TTC549 (cell line): ENCODE results near the gene SF3A1.
"Not testable (repeated sequence)": the region's sequence is repeated elsewhere in the genome, so short reads cannot be mapped to it uniquely, and the experiment has no call there.

Source experiments
- FAIRE-seq: peaks from 2 replicates; lab custom pipeline; 2012; peaks lifted over from hg19 to GRCh38; lab: Jason Lieb, UNC

SF3A1 gene, protein sequence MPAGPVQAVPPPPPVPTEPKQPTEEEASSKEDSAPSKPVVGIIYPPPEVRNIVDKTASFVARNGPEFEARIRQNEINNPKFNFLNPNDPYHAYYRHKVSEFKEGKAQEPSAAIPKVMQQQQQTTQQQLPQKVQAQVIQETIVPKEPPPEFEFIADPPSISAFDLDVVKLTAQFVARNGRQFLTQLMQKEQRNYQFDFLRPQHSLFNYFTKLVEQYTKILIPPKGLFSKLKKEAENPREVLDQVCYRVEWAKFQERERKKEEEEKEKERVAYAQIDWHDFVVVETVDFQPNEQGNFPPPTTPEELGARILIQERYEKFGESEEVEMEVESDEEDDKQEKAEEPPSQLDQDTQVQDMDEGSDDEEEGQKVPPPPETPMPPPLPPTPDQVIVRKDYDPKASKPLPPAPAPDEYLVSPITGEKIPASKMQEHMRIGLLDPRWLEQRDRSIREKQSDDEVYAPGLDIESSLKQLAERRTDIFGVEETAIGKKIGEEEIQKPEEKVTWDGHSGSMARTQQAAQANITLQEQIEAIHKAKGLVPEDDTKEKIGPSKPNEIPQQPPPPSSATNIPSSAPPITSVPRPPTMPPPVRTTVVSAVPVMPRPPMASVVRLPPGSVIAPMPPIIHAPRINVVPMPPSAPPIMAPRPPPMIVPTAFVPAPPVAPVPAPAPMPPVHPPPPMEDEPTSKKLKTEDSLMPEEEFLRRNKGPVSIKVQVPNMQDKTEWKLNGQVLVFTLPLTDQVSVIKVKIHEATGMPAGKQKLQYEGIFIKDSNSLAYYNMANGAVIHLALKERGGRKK

GRCh38 chr22:30356449-30357235, at the start of gene SF3A1, which contains the start of gene CCDC157:
TSS of gene SF3A1 (minus strand) at chr22:30356894. CDS start at chr22:30356792, 102 bp downstream.
TSS of gene CCDC157 (plus strand) at chr22:30357007. CDS start at chr22:30366001, 8,994 bp downstream.
- no peak for FAIRE-seq

DNA sequence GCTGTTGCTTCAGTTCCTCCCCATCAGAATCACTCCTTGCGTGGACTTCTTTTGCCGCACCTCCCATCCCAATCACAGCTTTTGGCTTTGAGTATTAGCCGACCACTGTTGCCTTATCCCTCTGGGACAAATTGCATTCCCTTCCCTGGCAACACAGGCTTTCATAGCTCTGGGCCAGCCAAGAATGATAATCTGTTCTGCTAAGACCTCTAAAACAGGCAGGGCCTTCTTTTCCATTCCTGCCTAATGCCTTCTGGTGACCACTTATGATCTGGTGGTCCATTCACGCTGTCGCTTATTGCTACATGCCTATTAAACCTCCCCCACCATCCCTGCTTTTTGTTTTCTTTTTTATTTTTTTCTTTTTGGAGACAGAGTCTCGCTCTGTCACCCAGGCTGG, 49.7 kb upstream of the SF3A1 start:
- no peak for FAIRE-seq

DNA sequence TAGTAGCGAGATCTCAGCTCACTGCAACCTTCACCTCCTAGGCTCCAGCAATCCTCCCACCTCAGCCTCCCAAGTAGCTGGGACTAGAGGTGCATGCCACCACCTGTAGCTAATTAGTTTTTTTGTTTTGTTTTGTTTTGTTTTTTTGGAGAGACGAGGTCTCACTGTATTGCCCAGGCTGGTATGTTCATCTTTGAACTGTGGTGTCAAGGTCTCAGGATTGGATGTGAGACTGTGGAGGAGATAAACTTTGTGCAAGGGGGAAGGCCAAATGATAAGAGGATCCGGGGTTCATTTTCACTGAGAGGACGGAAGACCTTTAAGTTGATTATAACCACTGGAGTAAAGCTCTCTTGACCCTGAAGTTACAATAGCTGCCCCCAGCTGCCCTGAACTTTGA, 49.0 kb upstream of the SF3A1 start:
- no peak for FAIRE-seq

DNA sequence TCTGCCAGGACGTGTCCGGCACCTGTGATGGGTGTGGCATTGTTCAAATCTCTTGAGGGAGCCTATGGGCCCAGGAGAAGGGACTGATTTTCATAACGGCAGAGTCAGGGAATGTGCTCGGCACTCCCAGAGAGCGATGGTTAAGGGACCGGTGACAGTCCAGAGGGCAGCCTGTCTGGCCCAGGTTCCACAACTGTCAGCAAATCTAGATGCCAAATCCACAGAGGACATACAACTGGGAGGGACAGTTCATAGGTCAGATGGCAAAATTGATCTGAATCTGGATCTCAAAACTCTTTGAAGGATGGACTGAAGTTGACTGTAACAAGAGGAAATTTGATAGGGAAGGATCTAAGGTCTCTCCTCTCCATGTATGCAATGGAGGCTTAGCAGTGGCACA, 47.6 kb upstream of the SF3A1 start:
- FAIRE-seq = no peak

- not testable (repeated sequence) for FAIRE-seq
Observed at GRCh38 chr22:30402766-30403104, 46.0 kb upstream of the SF3A1 start.

DNA sequence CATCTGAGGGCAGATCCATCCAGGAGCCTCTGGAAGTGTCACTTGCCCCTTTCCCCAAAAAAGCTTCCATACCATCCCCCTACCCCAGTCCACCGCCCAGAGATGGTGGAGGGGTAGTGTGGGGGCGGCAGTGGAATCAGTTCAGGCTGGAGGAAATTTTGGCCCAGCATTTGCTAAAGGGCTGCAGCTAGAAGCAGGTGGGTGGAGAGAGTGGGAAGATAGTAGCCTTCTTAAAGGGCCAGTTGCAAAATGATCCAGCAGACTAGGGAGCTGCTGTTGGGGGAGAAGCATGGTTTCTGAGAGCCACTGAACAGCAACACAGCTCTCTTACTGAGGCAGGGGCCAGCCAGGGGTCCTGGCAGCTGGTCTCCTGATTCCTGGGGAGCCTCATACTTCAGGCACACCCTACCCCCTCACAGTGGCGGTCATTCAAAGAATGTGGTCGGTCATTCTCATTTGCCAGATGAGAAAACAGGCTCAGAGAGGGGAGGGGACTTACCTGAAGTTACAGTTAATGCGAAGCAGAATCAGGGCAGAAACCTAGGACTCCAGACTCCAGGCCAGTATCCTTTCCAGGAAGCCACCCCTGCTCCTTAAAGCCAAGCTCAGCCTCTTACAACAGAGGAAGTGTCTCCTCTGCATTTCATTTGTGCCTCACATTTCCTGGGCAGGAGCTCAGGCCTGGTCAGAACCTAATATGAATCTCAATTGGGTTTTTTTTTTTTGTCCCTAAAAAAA, 45.5 kb upstream of the SF3A1 start:
- FAIRE-seq = no peak

DNA sequence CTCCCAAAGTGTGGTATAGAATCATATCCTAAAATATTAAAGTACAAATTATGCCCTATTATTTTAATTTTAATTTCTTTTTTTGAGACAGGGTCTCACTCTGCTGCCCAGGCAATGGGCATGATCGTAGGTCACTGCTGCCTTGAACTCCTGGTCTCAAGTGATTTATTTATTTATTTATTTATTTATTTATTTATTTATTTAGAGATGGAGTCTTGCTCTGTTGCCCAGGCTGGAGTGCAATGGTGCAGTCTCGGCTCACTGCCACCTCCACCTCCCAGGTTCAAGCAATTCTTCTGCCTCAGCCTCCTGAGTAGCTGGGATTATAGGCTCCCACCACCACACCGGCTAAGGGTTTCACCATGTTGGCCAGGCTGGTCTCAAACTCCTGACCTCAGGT, 44.3 kb upstream of the SF3A1 start:
- not testable (repeated sequence) for FAIRE-seq

GRCh38 chr22:30400159-30400558, 43.5 kb upstream of the SF3A1 start:
- FAIRE-seq = no peak

DNA sequence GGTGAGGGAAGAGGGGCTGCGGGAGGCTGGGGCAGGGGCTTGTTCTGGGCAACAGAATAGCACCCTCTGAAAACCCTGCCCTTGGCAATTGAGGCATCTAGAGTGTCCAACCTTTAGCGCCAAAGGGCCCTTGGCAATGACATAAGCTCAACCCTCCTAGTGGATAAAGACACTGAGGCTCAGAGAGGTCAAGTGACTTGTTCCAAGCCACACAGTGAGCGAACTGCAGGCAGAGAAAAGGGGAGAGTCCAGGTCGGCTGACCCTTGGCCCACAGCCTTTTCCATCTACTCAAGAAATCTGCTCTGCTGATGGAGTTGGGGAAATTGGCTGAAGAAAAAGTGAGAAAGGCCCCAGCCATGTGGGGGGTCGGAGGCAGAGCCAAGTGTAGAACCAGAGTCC, 43.0 kb upstream of the SF3A1 start:
- FAIRE-seq = no peak

- no peak for FAIRE-seq
Observed at GRCh38 chr22:30398685-30399680, 42.3 kb upstream of the SF3A1 start.

GRCh38 chr22:30397656-30398635, 41.3 kb upstream of the SF3A1 start:
- FAIRE-seq = no peak

DNA sequence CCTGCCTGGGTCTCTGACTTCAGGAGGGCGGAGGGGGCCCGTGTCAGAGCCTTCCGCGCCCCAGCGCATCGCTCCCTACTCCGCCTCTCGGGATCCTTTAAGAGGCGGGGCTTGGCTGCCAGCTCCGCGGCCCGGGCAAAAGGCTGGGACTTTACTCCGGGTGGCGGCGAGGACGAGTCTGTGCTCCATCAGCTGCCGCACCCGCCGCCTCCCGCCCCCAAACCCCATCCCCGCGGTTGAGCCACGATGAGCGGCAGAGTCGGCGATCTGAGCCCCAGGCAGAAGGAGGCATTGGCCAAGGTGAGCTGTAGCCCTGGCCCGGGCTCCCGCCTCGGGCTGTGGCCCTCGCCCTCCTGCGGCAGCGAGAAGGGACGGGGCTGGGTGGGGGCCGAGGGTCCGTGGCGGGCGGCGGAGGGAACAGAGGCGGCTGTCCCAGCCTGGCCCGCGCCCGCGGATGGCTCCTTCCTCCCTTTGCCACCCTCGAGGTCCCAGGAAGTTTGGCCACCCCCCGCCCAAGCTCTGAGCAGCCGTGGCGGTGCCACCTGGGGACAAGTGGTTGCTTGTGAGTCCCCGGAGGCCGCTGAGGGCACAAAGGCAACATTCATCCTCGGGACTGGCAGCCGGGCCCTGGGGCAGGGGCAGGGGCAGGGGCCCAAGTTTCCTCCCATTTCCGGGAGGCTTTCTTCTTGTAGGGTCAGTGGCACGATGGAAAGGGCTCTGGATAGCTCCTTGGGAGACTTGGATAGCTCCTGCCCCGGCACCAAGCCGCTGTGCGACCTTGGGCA, 40.4 kb upstream of the SF3A1 start, which contains the start of gene SEC14L2:
Gene SEC14L2, plus strand, starts transcription at position 148 of the 785 bp plus-strand sequence. Its CDS starts 99 bp downstream, at position 247.
- FAIRE-seq = no peak

- FAIRE-seq = no peak
Observed at GRCh38 chr22:30393885-30394284, 37.2 kb upstream of the SF3A1 start.

DNA sequence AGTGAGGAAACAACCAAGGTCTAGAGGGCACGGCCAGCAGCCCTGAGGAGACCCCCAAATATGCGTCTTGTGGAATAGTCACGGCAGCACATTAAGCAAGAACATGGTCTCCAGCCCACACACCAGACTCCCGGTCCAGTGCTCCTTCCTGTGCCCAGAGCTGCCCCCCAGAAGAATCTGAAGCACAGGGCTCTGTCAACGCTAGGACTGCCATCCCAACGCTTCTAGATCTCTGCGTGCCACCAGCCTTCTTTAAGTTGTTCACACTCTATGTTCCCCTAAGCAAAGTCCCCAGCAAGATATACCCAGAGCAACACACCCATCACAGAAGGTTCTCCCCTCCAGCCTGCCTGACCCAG, 36.6 kb upstream of the SF3A1 start:
- no peak for FAIRE-seq

GRCh38 chr22:30392661-30393321, 36.1 kb upstream of the SF3A1 start:
- no peak for FAIRE-seq

DNA sequence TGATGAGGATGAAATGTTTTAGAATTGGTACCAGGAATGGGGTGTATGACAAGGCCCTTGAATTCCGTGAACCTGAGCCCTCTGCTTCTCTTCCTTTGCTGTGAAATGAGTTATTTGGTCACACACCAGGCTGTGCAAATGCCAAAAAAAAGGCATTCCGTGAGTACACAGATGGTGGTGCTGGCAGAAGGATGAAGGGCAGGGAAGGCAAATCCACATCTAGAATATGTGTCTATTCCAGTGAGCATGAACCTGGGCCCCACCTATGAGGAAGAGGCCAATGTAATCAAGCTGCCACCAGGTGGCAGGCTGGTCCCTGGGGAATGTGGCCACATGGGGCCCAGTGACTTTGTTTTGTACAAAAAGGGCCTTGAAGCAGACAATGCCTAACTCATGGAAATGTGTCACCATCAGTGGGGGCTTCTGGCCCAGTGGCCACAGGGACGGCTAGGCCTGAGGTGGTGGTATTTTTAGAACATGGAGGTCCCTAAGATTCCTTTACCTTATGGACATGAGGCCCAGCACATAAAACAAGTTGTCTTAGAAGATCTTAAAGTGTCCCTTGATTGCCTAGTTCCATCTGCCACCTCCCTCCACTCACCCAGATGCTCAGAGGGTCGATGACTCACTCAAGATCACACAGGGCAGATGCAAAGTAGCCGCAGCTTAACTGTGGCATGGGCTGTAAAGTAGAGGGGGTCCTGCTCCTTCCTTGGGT, 34.4 kb upstream of the SF3A1 start:
- no peak for FAIRE-seq
